SU-DHL-6 (cell line): ENCODE data around the gene CCZ1.
"Not testable (repeated sequence)": the region's sequence is repeated elsewhere in the genome, so short reads cannot be mapped to it uniquely, and the experiment has no call there.

Source experiments
- H2AFZ ChIP-seq: fragments of 200-600 bp; sonication (generic); 2 replicates; pipeline ENCODE4 v1.6.1; 2014; ENCODE audit warnings: low read depth, mild to moderate bottlenecking, moderate library complexity, mixed read lengths, antibody characterized with exemption, low read length; ENCODE audit not compliant: severe bottlenecking
- H3F3A ChIP-seq: fragments of 200-600 bp; shearing (Covaris generic); 2 replicates; pipeline ENCODE4 v1.6.0; 2016; ENCODE audit warnings: antibody characterized with exemption, mild to moderate bottlenecking; ENCODE audit not compliant: insufficient read depth
- H3K27ac ChIP-seq: fragments of 200-600 bp; sonication (generic); 2 replicates; pipeline ENCODE4 v1.5.1; 2016; ENCODE audit warnings: low read depth, mild to moderate bottlenecking, low read length, moderate library complexity, mixed read lengths
- H3K27me3 ChIP-seq: fragments of 200-600 bp; sonication (generic), shearing (Covaris generic); 2 replicates; pipeline ENCODE4 v1.6.0; 2014; ENCODE audit warnings: mild to moderate bottlenecking, low read length
- H3K36me3 ChIP-seq: fragments of 200-600 bp; sonication (generic); 2 replicates; pipeline ENCODE4 v1.6.1; 2014; ENCODE audit warnings: mild to moderate bottlenecking, low read length, mixed read lengths
- H3K4me2 ChIP-seq: fragments of 300-600, 200-600 bp; shearing (Covaris generic), sonication (generic); 2 replicates; pipeline ENCODE4 v1.6.0; 2014; ENCODE audit warnings: low read length, low read depth, mild to moderate bottlenecking; ENCODE audit not compliant: poor library complexity, severe bottlenecking
- H3K4me3 ChIP-seq: fragments of 200-600 bp; sonication (generic); 2 replicates; pipeline ENCODE4 v1.5.1; 2014; ENCODE audit warnings: antibody characterized with exemption, low read length, mild to moderate bottlenecking, mixed read lengths; ENCODE audit not compliant: insufficient read depth, poor library complexity, severe bottlenecking
- H3K79me2 ChIP-seq: fragments of 200-600 bp; sonication (generic); 2 replicates; pipeline ENCODE4 v1.6.1; 2014; ENCODE audit warnings: mild to moderate bottlenecking, low read length, moderate library complexity; ENCODE audit not compliant: insufficient read depth
- H3K9ac ChIP-seq: fragments of 200-600 bp; sonication (generic); 2 replicates; pipeline ENCODE4 v1.7.0; 2014; ENCODE audit warnings: mild to moderate bottlenecking, low read length
- H3K9me2 ChIP-seq: fragments of 200-600 bp; sonication (generic); replicated peaks from 2 replicates; pipeline ENCODE4 v1.6.1; 2014; ENCODE audit warnings: low read length; ENCODE audit not compliant: insufficient read depth
- H3K9me3 ChIP-seq: fragments of 200-600 bp; sonication (generic); 2 replicates; pipeline ENCODE4 v1.6.1; 2014; ENCODE audit warnings: low read length, mixed read lengths; ENCODE audit not compliant: insufficient read depth
- H4K20me1 ChIP-seq: fragments of 200-600 bp; sonication (generic); 2 replicates; pipeline ENCODE4 v1.6.1; 2014; ENCODE audit warnings: low read depth, mild to moderate bottlenecking, antibody characterized with exemption, low read length, moderate library complexity, mixed read lengths
- CTCF ChIP-seq: fragments of 200-600 bp; sonication (generic); IDR thresholded peaks from one replicate; pipeline ENCODE4 v1.5.1; 2017; ENCODE audit warnings: antibody characterized with exemption, mild to moderate bottlenecking, low read length, moderate library complexity; ENCODE audit not compliant: insufficient read depth, poor library complexity, severe bottlenecking
- EZH2phosphoT487 ChIP-seq: fragments of 200-600 bp; sonication (generic), shearing (Covaris generic); conservative IDR thresholded peaks from 2 replicates; pipeline ENCODE4 v1.6.1; 2018; ENCODE audit warnings: mild to moderate bottlenecking, antibody characterized with exemption, low read length, moderate library complexity, mixed read lengths

Gene CCZ1

DNA sequence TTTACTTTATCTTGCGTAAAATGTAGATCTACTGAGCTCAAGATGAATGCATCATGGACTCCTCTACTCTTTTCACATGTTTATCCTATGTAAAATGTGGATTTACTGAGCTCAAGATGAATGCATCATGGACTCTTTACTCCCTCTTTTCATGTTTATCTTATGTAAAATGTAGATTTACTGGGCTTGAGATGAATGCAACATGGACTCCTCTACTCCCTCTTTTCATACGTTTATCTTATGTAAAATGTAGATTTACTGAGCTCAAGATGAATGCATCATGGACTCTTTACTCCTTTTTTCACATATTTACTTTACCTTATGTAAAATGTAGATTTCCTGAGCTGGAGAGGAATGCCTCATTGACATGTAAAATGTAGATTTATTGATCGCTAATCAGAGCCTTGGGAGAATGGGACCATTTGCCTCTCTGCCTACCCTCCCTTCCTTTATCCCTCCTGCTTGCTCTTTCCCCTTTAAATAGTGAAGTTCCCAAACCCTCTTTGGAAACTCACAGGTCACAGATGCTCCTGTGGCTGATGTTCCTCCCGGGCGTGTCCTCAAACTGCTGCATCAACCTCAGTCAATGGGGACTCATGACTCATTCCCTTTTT is 35.7 kb upstream of the CCZ1 start:
- not testable (repeated sequence) for H3K9me2 ChIP-seq, H3K9ac ChIP-seq, H3K79me2 ChIP-seq, H3K27me3 ChIP-seq, H4K20me1 ChIP-seq, H3K4me2 ChIP-seq, H3F3A ChIP-seq, H3K9me3 ChIP-seq, H3K36me3 ChIP-seq, H3K27ac ChIP-seq, H3K4me3 ChIP-seq, H2AFZ ChIP-seq

- H3K27me3 ChIP-seq, H3K79me2 ChIP-seq, H3K9me3 ChIP-seq, H3K9ac ChIP-seq, H2AFZ ChIP-seq, H3K4me2 ChIP-seq, H3K27ac ChIP-seq, H4K20me1 ChIP-seq, H3K36me3 ChIP-seq, H3K9me2 ChIP-seq, H3F3A ChIP-seq, H3K4me3 ChIP-seq: not testable (repeated sequence)
Measured at GRCh38 chr7:5865279-5865931, 33.1 kb upstream of the CCZ1 start.

DNA sequence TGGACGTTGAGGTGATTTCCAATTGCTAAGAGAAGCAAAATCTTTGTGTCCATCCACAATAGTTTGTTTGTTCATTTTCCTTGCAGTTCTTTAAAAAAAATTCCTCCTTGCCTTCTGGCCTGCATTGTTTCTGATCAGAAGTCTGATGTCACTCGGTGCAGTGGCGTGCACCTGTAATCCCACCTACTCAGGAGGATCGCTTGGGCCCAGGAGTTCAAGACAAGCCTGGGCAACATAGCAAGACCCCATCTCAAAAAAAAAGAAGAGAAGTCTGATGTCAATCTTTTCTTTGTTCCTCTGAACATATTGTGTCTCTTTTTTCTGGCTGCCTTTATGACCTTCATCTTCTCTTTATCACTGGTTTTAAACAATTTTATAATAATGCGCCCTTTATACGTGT is 31.5 kb upstream of the CCZ1 start:
- TF ChIP-seq CTCF (no peak), EZH2phosphoT487 (no peak)
- H4K20me1 ChIP-seq, result no peaks in the 10 kb centered on the region
- no peak overlapping the region for H3K4me3 ChIP-seq
- no peak overlapping the region for H2AFZ ChIP-seq
- H3K27ac ChIP-seq, result no peak overlapping the region
- H3K27me3 ChIP-seq, result no peaks in the 10 kb centered on the region
- H3K36me3 ChIP-seq, result no peaks in the 10 kb centered on the region
- H3K79me2 ChIP-seq, result no peaks in the 10 kb centered on the region
- H3K9me2 ChIP-seq, result no peaks in the 10 kb centered on the region
- H3K9ac ChIP-seq, result no peak overlapping the region
- H3K4me2 ChIP-seq, result no peak overlapping the region
- H3K9me3 ChIP-seq, result no peaks in the 10 kb centered on the region
- no peaks in the 10 kb centered on the region for H3F3A ChIP-seq

DNA sequence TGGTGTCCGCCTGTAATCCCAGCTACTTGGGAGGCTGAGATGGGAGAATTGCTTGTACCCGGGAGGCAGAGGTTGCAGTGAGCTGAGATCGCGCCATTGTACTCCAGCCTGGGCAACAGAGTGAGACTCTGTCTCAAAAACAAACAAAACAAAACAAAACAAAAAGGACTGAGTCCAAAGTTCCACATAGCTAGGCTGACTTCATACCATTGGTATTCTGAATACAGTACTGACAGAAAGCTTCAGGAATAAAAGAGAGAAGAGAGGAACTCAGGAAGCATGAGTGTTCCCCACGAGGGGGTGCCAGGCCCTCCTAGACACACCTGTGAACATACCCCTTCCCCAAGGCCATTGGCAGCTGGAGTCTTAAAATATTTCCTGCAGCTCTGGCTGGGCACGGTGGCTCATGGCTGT is 29.6 kb upstream of the CCZ1 start:
- H3K4me3 ChIP-seq, H3F3A ChIP-seq, H2AFZ ChIP-seq, H3K9me3 ChIP-seq, H4K20me1 ChIP-seq, H3K9me2 ChIP-seq, H3K27ac ChIP-seq, H3K36me3 ChIP-seq, H3K79me2 ChIP-seq, H3K4me2 ChIP-seq, H3K9ac ChIP-seq, H3K27me3 ChIP-seq: not testable (repeated sequence)

DNA sequence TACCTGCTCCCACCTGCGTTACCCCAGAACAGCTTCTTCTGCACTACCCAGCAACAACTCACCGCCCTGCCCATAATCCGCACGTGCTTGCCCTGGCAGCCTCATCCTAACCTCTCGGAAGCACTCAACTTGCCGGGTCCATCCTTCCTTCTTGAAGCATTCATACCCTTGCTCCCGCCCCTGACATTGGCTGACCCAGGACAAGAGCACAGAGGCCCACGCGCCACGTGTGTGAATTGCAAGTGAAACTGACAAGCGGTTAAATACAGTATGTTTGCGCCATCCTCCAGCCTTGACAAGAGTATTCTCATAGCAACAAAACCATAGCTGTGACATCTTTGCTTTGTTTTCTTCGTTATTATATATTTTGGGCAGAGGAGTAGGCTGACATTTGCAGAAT is 28.8 kb upstream of the CCZ1 start:
- H3K27me3 ChIP-seq, result no peaks in the 10 kb centered on the region
- no peak overlapping the region for H3K4me3 ChIP-seq
- H2AFZ ChIP-seq, result no peak overlapping the region

More for the DNA sequence above, 28.8 kb upstream of the CCZ1 start:
- Histone ChIP-seq H3K36me3 (no peaks in the 10 kb centered on the region), H3K27ac (no peak overlapping the region), H4K20me1 (no peaks in the 10 kb centered on the region), H3K9me3 (no peaks in the 10 kb centered on the region), H3K9me2 (no peaks in the 10 kb centered on the region), H3K79me2 (no peaks in the 10 kb centered on the region), H3F3A (no peaks in the 10 kb centered on the region), H3K9ac (no peak overlapping the region), H3K4me2 (no peak overlapping the region)
- TF ChIP-seq CTCF (no peak), EZH2phosphoT487 (no peak)
